CD4-positive, alpha-beta memory T cell (primary cell): ENCODE data around the gene RPS27. TPM values are rescaled to one million over a fixed set of nuclear protein-coding genes. Genes with fewer than 3 reads are reported as not detected.
"Not testable (repeated sequence)": the region's sequence is repeated elsewhere in the genome, so short reads cannot be mapped to it uniquely, and the experiment has no call there.

Experiments
- CTCF ChIA-PET: fragments of 350-600 bp; sonication (Branson Sonifier 250); formaldehyde crosslinking; loops from one replicate; lab custom pipeline; 2021; ENCODE audit warnings: inconsistent platforms; ENCODE audit not compliant: partially characterized antibody; lab: Charles Lee
- POLR2A ChIA-PET: fragments of 350-600 bp; sonication (Branson Sonifier 250); formaldehyde crosslinking; loops from one replicate; lab custom pipeline; 2021; ENCODE audit not compliant: partially characterized antibody; lab: Charles Lee
- DNase-seq, 5 donors: peaks; one replicate each; pipeline versions ENCODE4 v3.0.0 to v3.0.0-alpha.2; 2020 to 2022; ENCODE audit warnings: mixed read lengths in 1 of 5
- H3K27ac ChIP-seq: one replicate; pipeline ENCODE4 v1.7.0; 2013; ENCODE audit warnings: low read depth, low read length
- H3K27me3 ChIP-seq: 2 replicates; pipeline ENCODE4 v1.7.0; 2013; ENCODE audit warnings: mild to moderate bottlenecking, low read length, moderate library complexity; ENCODE audit not compliant: insufficient read depth
- H3K36me3 ChIP-seq: 2 replicates; pipeline ENCODE4 v1.7.0; 2013; ENCODE audit warnings: mild to moderate bottlenecking, low read length, moderate library complexity; ENCODE audit not compliant: insufficient read depth
- H3K4me1 ChIP-seq: 2 replicates; pipeline ENCODE4 v1.7.0; 2013; ENCODE audit warnings: mild to moderate bottlenecking, low read length, moderate library complexity; ENCODE audit not compliant: insufficient read depth
- H3K4me3 ChIP-seq, 2 donors: one replicate each; pipeline ENCODE4 v1.7.0; 2013; ENCODE audit warnings: low read length in 2 of 2, mild to moderate bottlenecking in 1 of 2
- H3K9me3 ChIP-seq, 2 donors: one replicate each; pipeline ENCODE4 v1.7.0; 2013; ENCODE audit warnings: low read length in 2 of 2, control low read depth in 1 of 2; ENCODE audit not compliant: control insufficient read depth in 1 of 2
- H3K27ac Mint-ChIP-seq, 7 donors: one replicate each; pipeline ENCODE4 v1.8.0; 2020 to 2021; ENCODE audit warnings: mixed read lengths in 7 of 7, mild to moderate bottlenecking in 6 of 7, inconsistent platforms in 3 of 7, moderate library complexity in 3 of 7
- H3K27me3 Mint-ChIP-seq, 2 donors: one replicate each; pipeline ENCODE4 v1.8.0; 2020 to 2021; ENCODE audit warnings: mixed read lengths in 2 of 2
- H3K36me3 Mint-ChIP-seq, 2 donors: one replicate each; pipeline ENCODE4 v1.8.0; 2020 to 2021; ENCODE audit warnings: mixed read lengths in 2 of 2, inconsistent platforms in 1 of 2, mild to moderate bottlenecking in 1 of 2
- H3K4me1 Mint-ChIP-seq, 4 donors: one replicate each; pipeline ENCODE4 v1.8.0; 2020 to 2021; ENCODE audit warnings: mixed read lengths in 4 of 4, mild to moderate bottlenecking in 1 of 4
- H3K4me3 Mint-ChIP-seq, 8 donors: one replicate each; pipeline ENCODE4 v1.8.0; 2020 to 2021; ENCODE audit warnings: mixed read lengths in 8 of 8, mild to moderate bottlenecking in 7 of 8, moderate library complexity in 6 of 8, inconsistent platforms in 3 of 8
- H3K9me3 Mint-ChIP-seq, 8 donors: one replicate each; pipeline ENCODE4 v1.8.0; 2020 to 2021; ENCODE audit warnings: mixed read lengths in 8 of 8, mild to moderate bottlenecking in 5 of 8, inconsistent platforms in 3 of 8, moderate library complexity in 1 of 8
- intact Hi-C: fragments of 100-400 bp; cut with micrococcal nuclease; formaldehyde crosslinking; loops from one replicate; pipeline ENCODE4 v1.15.1; 2023
- polyA plus RNA-seq, 2 donors: library from polyadenylated mRNA; unstranded; fragments of 300-500 nt; fragmentation: Illumina TruSeq; gene quantifications; one replicate each; pipeline ENCODE4 v1.2.3, GENCODE V29; 2021
- total RNA-seq, 2 experiments: library from RNA; stranded (reverse); gene quantifications; one replicate each; pipeline ENCODE4 v1.2.3, GENCODE V29; 2021

RPS27 gene
- total and polyA plus RNA-seq, 4 experiments from 2014 or later: 6,785 to 21,324 (median 12,054) TPM

- H3K4me1 Mint-ChIP-seq: peaks cover 19 to 38% (median 29%) of the 10 kb centered on the region in 4 donors
- Histone ChIP-seq H3K9me3 (no peaks in the 10 kb centered on the region), H3K4me1 (peaks cover 36% of the 10 kb centered on the region), H3K27me3 (no peaks in the 10 kb centered on the region), H3K27ac (peak overlapping the region; percentile 93), H3K4me3 (peak overlapping the region in 1 of 2 donors; percentile 92), H3K36me3 (peaks cover 15% of the 10 kb centered on the region)
- DNase-seq: no peak
- no peaks in the 10 kb centered on the region for H3K27me3 Mint-ChIP-seq
- CTCF ChIA-PET: interaction anchor here (1.3 to 11.0 kb wide), 5 partner anchors 14 to 343 kb away, joined by 3 to 169 read pairs (median 6); partner anchors contain the start of genes CREB3L4, DENND4B and JTB
- POLR2A ChIA-PET: interaction anchor here (0.6 to 8.0 kb wide), 18 partner anchors 9 to 358 kb away, joined by 3 to 164 read pairs (median 21); partner anchors contain the start of genes CHTOP, CREB3L4, DENND4B and GATAD2B
- H3K27ac Mint-ChIP-seq: peak overlapping the region; percentile 93 to 100 (median 100)
- H3K9me3 Mint-ChIP-seq: peaks cover 0 to 6% (median 0%) of the 10 kb centered on the region in 8 donors
- H3K4me3 Mint-ChIP-seq: peak overlapping the region; percentile 94 to 99 (median 98)
- peaks cover 29 to 41% of the 10 kb centered on the region in 2 donors for H3K36me3 Mint-ChIP-seq
- intact Hi-C loops: loop anchor here (2.0 kb wide), 2 partner anchors 191 to 359 kb away; no protein-coding TSS in a partner anchor
Observed at GRCh38 chr1:153991806-153992205, 1.2 kb downstream of the RPS27 start.

GRCh38 chr1:153995202-153995601, 4.6 kb downstream of the RPS27 start:
- Histone ChIP-seq H3K36me3 (peaks cover 15% of the 10 kb centered on the region), H3K4me1 (peaks cover 29% of the 10 kb centered on the region), H3K27ac (no peak overlapping the region), H3K27me3 (no peaks in the 10 kb centered on the region), H3K9me3 (no peaks in the 10 kb centered on the region), H3K4me3 (no peak overlapping the region)
- H3K9me3 Mint-ChIP-seq: peaks cover 0 to 6% (median 0%) of the 10 kb centered on the region in 8 donors
- DNase-seq: no peak
- peaks cover 29 to 41% of the 10 kb centered on the region in 2 donors for H3K36me3 Mint-ChIP-seq
- H3K4me3 Mint-ChIP-seq: peak overlapping the region in 1 of 8 donors; percentile 10
- ChIA-PET CTCF (interaction anchor here (1.1 to 1.5 kb wide), 2 partner anchors 9 to 198 kb away, joined by 3 to 7 read pairs; partner anchors contain the start of gene RAB13), POLR2A (interaction anchor here (0.6 to 1.9 kb wide), 3 partner anchors 17 to 238 kb away, joined by 3 to 7 read pairs (median 6); partner anchors contain the start of genes GATAD2B and JTB)
- H3K27me3 Mint-ChIP-seq: no peaks in the 10 kb centered on the region
- intact Hi-C loops: no loop called here
- peaks cover 18 to 31% (median 24%) of the 10 kb centered on the region in 4 donors for H3K4me1 Mint-ChIP-seq
- peak overlapping the region in 2 of 7 donors; percentile 53 to 65 for H3K27ac Mint-ChIP-seq

- POLR2A ChIA-PET: interaction anchor here (1.6 to 1.9 kb wide), 2 partner anchors 18 to 73 kb away, joined by 6 to 7 read pairs; partner anchors contain the start of genes GATAD2B and JTB
- Histone ChIP-seq H3K27ac (no peak overlapping the region), H3K27me3 (no peaks in the 10 kb centered on the region), H3K9me3 (no peaks in the 10 kb centered on the region), H3K36me3 (peaks cover 15% of the 10 kb centered on the region), H3K4me1 (peaks cover 26% of the 10 kb centered on the region), H3K4me3 (no peak overlapping the region)
- no peak for DNase-seq
- H3K4me3 Mint-ChIP-seq: peak overlapping the region in 1 of 8 donors; percentile 10
- peaks cover 29 to 39% of the 10 kb centered on the region in 2 donors for H3K36me3 Mint-ChIP-seq
- H3K4me1 Mint-ChIP-seq: peaks cover 14 to 27% (median 20%) of the 10 kb centered on the region in 4 donors
- intact Hi-C loops: no loop called here
- H3K27ac Mint-ChIP-seq: peak overlapping the region in 3 of 7 donors; percentile 43 to 65 (median 65)
- no peaks in the 10 kb centered on the region for H3K27me3 Mint-ChIP-seq
- H3K9me3 Mint-ChIP-seq: peaks cover 0 to 5% (median 0%) of the 10 kb centered on the region in 8 donors
- CTCF ChIA-PET: interaction anchor here (1.1 to 1.5 kb wide), 2 partner anchors 9 to 198 kb away, joined by 3 to 7 read pairs; partner anchors contain the start of gene RAB13
Observed at GRCh38 chr1:153995640-153996039, 5.1 kb downstream of the RPS27 start.

GRCh38 chr1:153996882-153997281, 6.3 kb downstream of the RPS27 start:
- Mint-ChIP-seq H3K36me3 (peaks cover 20 to 28% of the 10 kb centered on the region in 2 donors), H3K27ac (peak overlapping the region in 2 of 7 donors; percentile 52 to 70), H3K4me1 (peaks cover 8 to 17% (median 12%) of the 10 kb centered on the region in 4 donors)
- H3K27me3 ChIP-seq, H3K9me3 ChIP-seq, H3K4me3 Mint-ChIP-seq, CTCF ChIA-PET, H3K9me3 Mint-ChIP-seq, DNase-seq, POLR2A ChIA-PET, H3K27ac ChIP-seq, H3K27me3 Mint-ChIP-seq, H3K4me3 ChIP-seq, intact Hi-C loops: not testable (repeated sequence)
- peaks cover 19% of the 10 kb centered on the region for H3K4me1 ChIP-seq
- H3K36me3 ChIP-seq: peaks cover 11% of the 10 kb centered on the region

GRCh38 chr1:154000420-154000819, 9.9 kb downstream of the RPS27 start:
- Mint-ChIP-seq H3K4me3 (no peak overlapping the region), H3K36me3 (peaks cover 4 to 5% of the 10 kb centered on the region in 2 donors), H3K4me1 (peaks cover under 1 to 4% (median 2%) of the 10 kb centered on the region in 4 donors), H3K27ac (no peak overlapping the region), H3K27me3 (no peaks in the 10 kb centered on the region), H3K9me3 (no peaks in the 10 kb centered on the region)
- H3K4me3 ChIP-seq: no peak overlapping the region
- H3K4me1 ChIP-seq: no peaks in the 10 kb centered on the region
- H3K27me3 ChIP-seq: no peaks in the 10 kb centered on the region
- no peak overlapping the region for H3K27ac ChIP-seq
- no peak for DNase-seq
- POLR2A ChIA-PET: interaction anchor here (3.3 kb wide), 1 partner anchor 9 kb away, joined by 17 read pairs; no protein-coding TSS in a partner anchor
- no peaks in the 10 kb centered on the region for H3K36me3 ChIP-seq
- H3K9me3 ChIP-seq: no peaks in the 10 kb centered on the region
- CTCF ChIA-PET: interaction anchor here (1.9 kb wide), 1 partner anchor 14 kb away, joined by 4 read pairs; no protein-coding TSS in a partner anchor
- intact Hi-C loops: no loop called here

GRCh38 chr1:154006136-154006535, 15.6 kb downstream of the RPS27 start:
- H3K9me3 ChIP-seq: no peaks in the 10 kb centered on the region
- CTCF ChIA-PET: no interaction called here
- H3K27ac ChIP-seq: no peak overlapping the region
- POLR2A ChIA-PET: no interaction called here
- Mint-ChIP-seq H3K9me3 (no peaks in the 10 kb centered on the region), H3K27me3 (no peaks in the 10 kb centered on the region), H3K4me1 (no peaks in the 10 kb centered on the region), H3K4me3 (no peak overlapping the region), H3K27ac (no peak overlapping the region), H3K36me3 (no peaks in the 10 kb centered on the region)
- H3K4me3 ChIP-seq: no peak overlapping the region
- DNase-seq: no peak
- intact Hi-C loops: no loop called here
- no peaks in the 10 kb centered on the region for H3K4me1 ChIP-seq
- H3K36me3 ChIP-seq: no peaks in the 10 kb centered on the region
- H3K27me3 ChIP-seq: no peaks in the 10 kb centered on the region

GRCh38 chr1:154012129-154012528, 21.6 kb downstream of the RPS27 start:
- no peak overlapping the region for H3K4me3 Mint-ChIP-seq
- intact Hi-C loops: no loop called here
- Histone ChIP-seq H3K27ac (no peak overlapping the region), H3K4me1 (no peaks in the 10 kb centered on the region), H3K4me3 (no peak overlapping the region), H3K9me3 (no peaks in the 10 kb centered on the region), H3K36me3 (no peaks in the 10 kb centered on the region), H3K27me3 (no peaks in the 10 kb centered on the region)
- no peaks in the 10 kb centered on the region for H3K4me1 Mint-ChIP-seq
- CTCF ChIA-PET: no interaction called here
- peaks cover 0 to 1% (median 0%) of the 10 kb centered on the region in 8 donors for H3K9me3 Mint-ChIP-seq
- no peak overlapping the region for H3K27ac Mint-ChIP-seq
- POLR2A ChIA-PET: interaction anchor here (1.0 kb wide), 1 partner anchor 22 kb away, joined by 3 read pairs; no protein-coding TSS in a partner anchor
- no peak for DNase-seq
- no peaks in the 10 kb centered on the region for H3K36me3 Mint-ChIP-seq
- no peaks in the 10 kb centered on the region for H3K27me3 Mint-ChIP-seq
